Right atrium auricular region (tissue), 2 donors: Measurements from ENCODE around the gene CDR2. TPM values are rescaled to one million over a fixed set of nuclear protein-coding genes. Genes with fewer than 3 reads are reported as not detected.

Experiments
- DNase-seq: peaks from one replicate; pipeline ENCODE4 v3.0.0-alpha.2; 2019; ENCODE audit warnings: low spot score
- H3K27ac ChIP-seq, 2 donors: fragments of 200-600 bp; sonication (generic); 1 replicate in 1 of 2; 2 replicates in 1 of 2; pipeline ENCODE4 v1.5.1; 2016 to 2019
- H3K27me3 ChIP-seq, 2 donors: fragments of 200-600 bp; sonication (generic); one replicate each; pipeline versions ENCODE4 v1.5.1 to v1.6.0; 2017 to 2019
- H3K36me3 ChIP-seq: fragments of 200-600 bp; sonication (generic); one replicate; pipeline ENCODE4 v1.5.1; 2016
- H3K4me1 ChIP-seq, 2 donors: fragments of 200-600 bp; sonication (generic); one replicate each; pipeline versions ENCODE4 v1.5.1 to v1.6.0; 2017 to 2019
- H3K4me3 ChIP-seq, 2 donors: fragments of 200-600 bp; sonication (generic); 1 replicate in 1 of 2; 2 replicates in 1 of 2; pipeline ENCODE4 v1.5.1; 2017 to 2019; ENCODE audit warnings: mild to moderate bottlenecking in 1 of 2, moderate library complexity in 1 of 2
- H3K9me3 ChIP-seq, 2 donors: fragments of 200-600 bp; sonication (generic); one replicate each; pipeline ENCODE4 v1.5.1; 2019
- total RNA-seq, 2 donors: library from RNA; depleted of rRNA; stranded (reverse); fragments of >200 nt; gene quantifications; one replicate each; pipeline ENCODE4 v1.1.0, GENCODE V29; 2016
- TF ChIP-seq, protein P1 (sequence below), 2 donors: fragments of 200-600 bp; sonication (generic); IDR thresholded peaks; one replicate each; pipeline ENCODE4 v1.5.1; 2019; ENCODE audit warnings: antibody characterized with exemption in 2 of 2

Gene CDR2
- total RNA-seq, 2 donors from 2014 or later, result 7.2 to 16.1 TPM

DNA sequence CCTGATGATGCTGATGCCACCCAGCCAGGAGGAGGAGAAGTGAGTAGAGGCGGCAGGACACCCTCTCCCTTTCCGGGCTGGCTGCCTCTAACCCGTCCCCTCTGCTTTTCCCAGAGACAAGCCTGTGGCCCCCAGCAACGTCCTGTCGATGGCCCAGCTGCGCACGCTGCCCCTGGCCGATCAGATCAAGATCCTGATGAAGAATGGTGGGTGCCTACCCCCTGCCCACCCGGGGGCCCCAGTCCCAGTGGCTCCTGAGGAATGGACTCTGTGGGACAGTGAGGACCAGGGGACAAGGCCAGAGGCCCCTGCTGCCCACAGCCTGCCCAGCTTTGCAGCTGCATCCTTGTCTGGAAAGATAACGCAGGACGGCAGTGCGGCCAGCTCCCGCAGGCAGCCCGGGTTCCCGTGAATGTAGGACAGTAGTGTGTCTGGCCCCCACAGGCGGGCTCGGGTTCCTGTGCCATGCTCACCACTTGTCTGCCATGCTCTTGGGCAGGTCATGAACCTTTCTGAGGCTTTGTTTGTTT is 57.4 kb downstream of the CDR2 start:
- Histone ChIP-seq H3K4me1 (peaks cover 0 to 4% of the 10 kb centered on the region in 2 donors), H3K27ac (no peak overlapping the region), H3K9me3 (no peaks in the 10 kb centered on the region), H3K27me3 (no peaks in the 10 kb centered on the region), H3K36me3 (peaks cover 91% of the 10 kb centered on the region), H3K4me3 (no peak overlapping the region)
- TF ChIP-seq, protein P1, sequence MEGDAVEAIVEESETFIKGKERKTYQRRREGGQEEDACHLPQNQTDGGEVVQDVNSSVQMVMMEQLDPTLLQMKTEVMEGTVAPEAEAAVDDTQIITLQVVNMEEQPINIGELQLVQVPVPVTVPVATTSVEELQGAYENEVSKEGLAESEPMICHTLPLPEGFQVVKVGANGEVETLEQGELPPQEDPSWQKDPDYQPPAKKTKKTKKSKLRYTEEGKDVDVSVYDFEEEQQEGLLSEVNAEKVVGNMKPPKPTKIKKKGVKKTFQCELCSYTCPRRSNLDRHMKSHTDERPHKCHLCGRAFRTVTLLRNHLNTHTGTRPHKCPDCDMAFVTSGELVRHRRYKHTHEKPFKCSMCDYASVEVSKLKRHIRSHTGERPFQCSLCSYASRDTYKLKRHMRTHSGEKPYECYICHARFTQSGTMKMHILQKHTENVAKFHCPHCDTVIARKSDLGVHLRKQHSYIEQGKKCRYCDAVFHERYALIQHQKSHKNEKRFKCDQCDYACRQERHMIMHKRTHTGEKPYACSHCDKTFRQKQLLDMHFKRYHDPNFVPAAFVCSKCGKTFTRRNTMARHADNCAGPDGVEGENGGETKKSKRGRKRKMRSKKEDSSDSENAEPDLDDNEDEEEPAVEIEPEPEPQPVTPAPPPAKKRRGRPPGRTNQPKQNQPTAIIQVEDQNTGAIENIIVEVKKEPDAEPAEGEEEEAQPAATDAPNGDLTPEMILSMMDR (IDR thresholded peaks at IDR 0.05), result no peak
- DNase-seq, result no peak

DNA sequence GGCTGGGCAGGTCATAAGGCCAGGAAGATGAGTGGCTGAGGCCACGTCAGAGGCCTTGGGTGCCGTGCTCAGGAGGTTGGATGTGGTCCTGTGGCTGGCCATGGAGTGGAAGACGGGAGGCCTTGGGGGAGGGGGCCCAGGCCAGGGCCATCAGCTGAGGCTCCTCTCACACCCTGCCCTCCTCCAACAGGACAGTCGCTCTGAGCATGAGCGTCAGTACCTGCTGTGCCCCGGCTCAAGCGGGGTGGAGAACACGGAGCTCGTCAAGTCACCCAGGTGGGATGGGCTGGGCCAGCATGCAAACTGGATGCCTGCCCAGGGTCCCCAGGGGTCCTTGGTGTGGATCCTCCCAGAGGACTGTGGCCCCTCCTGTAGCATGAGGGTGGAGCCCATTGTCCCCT is 58.0 kb downstream of the CDR2 start:
- H3K27ac ChIP-seq, result no peak overlapping the region
- H3K36me3 ChIP-seq, result peaks cover 91% of the 10 kb centered on the region
- H3K27me3 ChIP-seq, result no peaks in the 10 kb centered on the region
- no peak for DNase-seq
- H3K9me3 ChIP-seq, result no peaks in the 10 kb centered on the region
- peaks cover 0 to 2% of the 10 kb centered on the region in 2 donors for H3K4me1 ChIP-seq
- TF ChIP-seq, protein P1 (IDR thresholded peaks at IDR 0.05), result no peak
- no peak overlapping the region for H3K4me3 ChIP-seq

DNA sequence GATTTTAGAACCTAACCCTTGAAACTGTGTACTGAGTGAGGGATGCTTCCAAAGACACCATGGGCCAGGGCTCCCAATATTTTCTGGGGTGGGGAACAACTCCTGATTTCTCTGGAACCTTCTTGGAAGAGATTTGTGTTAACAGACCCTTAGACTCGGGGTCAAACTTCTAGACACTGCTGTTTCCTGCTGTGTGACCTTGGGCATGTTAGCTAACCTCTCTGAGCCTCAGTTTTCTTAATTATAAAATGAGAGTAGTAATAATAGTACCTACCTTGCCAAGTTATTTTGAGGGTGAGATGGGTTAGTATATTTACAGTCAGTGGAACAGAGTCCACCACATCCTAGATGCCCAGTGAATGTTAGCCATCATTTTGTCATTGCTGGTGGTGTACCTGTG is 58.4 kb downstream of the CDR2 start:
- no peak overlapping the region for H3K27ac ChIP-seq
- peaks cover 91% of the 10 kb centered on the region for H3K36me3 ChIP-seq
- no peaks in the 10 kb centered on the region for H3K9me3 ChIP-seq
- no peak overlapping the region for H3K4me3 ChIP-seq
- no peaks in the 10 kb centered on the region for H3K27me3 ChIP-seq
- DNase-seq, result no peak
- no peaks in the 10 kb centered on the region for H3K4me1 ChIP-seq
- TF ChIP-seq, protein P1 (IDR thresholded peaks at IDR 0.05), result no peak

DNA sequence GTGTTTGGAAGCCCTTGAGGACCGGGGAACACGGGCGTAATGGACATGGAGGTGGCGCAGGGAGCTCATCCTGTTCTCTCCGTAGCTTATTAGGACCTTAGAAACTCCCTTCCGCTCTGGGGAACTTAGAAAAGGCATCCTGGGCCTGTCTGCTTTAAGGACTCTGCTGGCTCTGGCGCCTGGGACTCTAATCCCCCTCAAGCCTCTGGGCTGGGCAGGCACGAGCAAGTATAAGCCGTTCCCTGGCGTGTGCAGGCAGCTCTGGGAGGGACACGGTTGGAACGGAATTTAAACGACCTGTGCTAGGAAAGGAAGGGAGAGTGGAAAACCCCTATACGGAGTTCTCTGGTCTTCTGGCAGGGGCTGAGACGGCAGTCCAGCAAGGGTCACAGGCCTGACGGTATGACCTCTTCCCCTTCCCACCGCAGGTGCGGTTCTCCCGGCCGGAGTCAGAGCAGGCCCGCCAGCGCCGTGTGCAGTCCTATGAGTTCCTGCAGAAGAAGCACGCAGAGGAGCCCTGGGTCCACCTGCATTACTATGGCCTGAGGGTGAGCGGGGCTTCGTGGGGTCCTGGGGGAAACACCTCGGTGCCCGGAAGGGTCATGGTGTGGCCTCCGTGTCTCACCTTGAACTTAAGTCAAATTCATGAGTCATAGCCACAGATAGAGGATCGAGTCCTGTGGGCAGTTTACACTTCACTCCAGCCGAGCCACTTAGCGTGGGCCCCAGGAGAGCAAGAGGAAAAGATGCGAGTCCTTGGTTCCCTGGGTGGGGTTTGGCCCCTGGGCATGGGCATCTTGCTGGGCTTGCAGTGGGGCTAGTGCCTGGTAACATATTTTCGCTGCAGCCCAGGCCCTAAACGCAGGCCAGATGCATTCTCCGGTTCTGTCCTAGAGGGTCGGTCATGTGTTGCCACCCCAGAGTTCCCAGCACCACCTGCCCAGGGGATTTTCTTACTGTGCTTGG is 59.5 kb downstream of the CDR2 start:
- Histone ChIP-seq H3K27ac (no peak overlapping the region), H3K4me1 (no peaks in the 10 kb centered on the region), H3K4me3 (no peak overlapping the region), H3K27me3 (no peaks in the 10 kb centered on the region), H3K36me3 (peaks cover 89% of the 10 kb centered on the region), H3K9me3 (no peaks in the 10 kb centered on the region)
- DNase-seq, result no peak
- TF ChIP-seq, protein P1 (IDR thresholded peaks at IDR 0.05), result no peak

DNA sequence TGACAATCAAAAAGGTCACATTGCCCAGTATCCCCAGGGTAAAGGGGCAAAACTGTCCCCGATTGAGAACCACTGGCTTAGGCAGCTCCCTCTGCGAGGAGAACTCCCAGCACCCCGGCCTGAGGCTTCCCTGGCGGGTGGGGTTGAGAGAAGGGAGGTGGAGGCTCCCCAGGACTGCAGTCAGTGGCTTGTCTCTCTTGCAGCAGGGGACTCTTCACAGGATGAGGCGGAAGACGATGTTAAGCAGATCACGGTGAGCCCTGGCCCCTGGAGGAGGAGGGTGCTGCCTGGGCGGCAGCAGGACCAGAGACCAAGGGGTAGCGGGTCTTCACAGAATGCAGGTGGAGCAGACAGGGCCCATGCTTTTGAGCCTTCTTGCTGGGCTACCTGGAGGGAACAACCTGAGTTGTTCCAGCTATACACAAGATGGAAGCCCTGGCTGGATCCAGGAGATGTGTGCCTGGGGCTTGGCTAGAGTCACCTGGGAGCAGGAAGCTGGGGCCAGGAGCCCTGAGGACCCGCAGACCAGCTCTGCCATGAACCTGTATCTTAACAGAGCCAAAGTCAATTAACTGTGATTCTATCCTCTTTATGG is 60.4 kb downstream of the CDR2 start:
- H3K9me3 ChIP-seq, result no peaks in the 10 kb centered on the region
- DNase-seq, result no peak
- TF ChIP-seq, protein P1 (IDR thresholded peaks at IDR 0.05), result no peak
- H3K27me3 ChIP-seq, result no peaks in the 10 kb centered on the region
- H3K4me3 ChIP-seq, result no peak overlapping the region
- peaks cover 91% of the 10 kb centered on the region for H3K36me3 ChIP-seq
- no peaks in the 10 kb centered on the region for H3K4me1 ChIP-seq
- no peak overlapping the region for H3K27ac ChIP-seq
